ENCODE measurements around the gene GRHL3.

Gene GRHL3

DNA sequence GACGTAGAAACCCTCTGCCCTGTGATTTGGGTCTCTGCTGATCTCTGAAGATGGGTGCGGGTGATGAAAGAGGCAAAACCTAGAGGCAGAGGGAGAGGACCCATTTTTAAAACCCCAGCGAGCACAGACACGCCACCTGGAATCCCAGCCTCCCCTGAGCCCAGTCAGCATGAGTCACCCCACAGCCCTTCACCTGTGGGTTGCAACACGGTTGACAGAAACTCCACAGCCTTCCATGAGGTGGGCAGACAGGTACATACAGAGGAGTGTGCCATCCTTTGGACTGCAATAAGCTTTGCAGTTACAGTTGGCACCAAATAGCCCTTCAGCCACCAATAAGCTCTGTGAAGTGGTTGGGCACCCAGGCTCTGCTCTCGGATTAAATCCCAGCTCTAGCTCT is 2.1 kb upstream of the GRHL3 start:
- TF ChIP-seq, protein P1, sequence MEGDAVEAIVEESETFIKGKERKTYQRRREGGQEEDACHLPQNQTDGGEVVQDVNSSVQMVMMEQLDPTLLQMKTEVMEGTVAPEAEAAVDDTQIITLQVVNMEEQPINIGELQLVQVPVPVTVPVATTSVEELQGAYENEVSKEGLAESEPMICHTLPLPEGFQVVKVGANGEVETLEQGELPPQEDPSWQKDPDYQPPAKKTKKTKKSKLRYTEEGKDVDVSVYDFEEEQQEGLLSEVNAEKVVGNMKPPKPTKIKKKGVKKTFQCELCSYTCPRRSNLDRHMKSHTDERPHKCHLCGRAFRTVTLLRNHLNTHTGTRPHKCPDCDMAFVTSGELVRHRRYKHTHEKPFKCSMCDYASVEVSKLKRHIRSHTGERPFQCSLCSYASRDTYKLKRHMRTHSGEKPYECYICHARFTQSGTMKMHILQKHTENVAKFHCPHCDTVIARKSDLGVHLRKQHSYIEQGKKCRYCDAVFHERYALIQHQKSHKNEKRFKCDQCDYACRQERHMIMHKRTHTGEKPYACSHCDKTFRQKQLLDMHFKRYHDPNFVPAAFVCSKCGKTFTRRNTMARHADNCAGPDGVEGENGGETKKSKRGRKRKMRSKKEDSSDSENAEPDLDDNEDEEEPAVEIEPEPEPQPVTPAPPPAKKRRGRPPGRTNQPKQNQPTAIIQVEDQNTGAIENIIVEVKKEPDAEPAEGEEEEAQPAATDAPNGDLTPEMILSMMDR (IDR thresholded peaks at IDR 0.05; ENCODE audit: low read depth, low read length): no peak
- DNase-seq (ENCODE audit: low read depth in 2 of 2): no peak
- no peak overlapping the region for H3K4me3 ChIP-seq (replicated peaks in 1 of 2; ENCODE audit: low read depth in 2 of 2, low read length in 2 of 2)

DNA sequence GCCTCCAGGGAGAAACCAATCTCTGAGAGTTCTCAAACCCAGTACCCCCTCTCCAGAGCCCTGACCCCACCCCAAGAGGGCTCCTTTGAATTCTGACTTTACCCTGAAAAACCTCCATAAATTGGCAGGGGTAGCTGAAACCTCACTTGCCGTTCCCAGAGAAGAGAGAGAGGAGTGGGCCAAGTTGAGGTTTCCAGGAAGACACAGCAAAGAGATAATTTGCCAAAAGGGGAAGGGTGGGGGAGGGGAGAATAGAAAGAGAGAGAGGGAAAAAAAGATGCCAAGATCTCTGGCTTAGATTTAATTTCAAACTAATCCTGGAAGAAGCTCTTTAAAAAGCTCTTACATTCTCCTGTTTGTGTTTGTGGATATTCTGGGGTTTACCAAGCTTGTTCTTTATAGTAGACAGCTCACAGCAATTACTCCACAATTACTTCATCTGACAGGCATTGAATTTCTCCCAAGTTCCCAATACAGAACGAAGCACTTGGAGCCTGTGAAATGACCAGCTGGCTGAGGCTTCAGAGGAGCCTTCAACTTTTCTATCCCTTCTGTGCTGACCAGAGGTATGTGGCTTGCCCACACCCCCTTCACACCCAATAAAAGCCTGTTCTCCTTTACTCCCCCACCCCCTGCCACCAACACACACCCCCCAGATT is 1.1 kb upstream of the GRHL3 start:
- TF ChIP-seq, protein P1 (IDR thresholded peaks at IDR 0.05; ENCODE audit: low read depth, low read length): no peak
- DNase-seq (ENCODE audit: low read depth in 2 of 2): peak; percentile 19 to 59
- H3K4me3 ChIP-seq (replicated peaks in 1 of 2; ENCODE audit: low read depth in 2 of 2, low read length in 2 of 2): no peak overlapping the region

DNA sequence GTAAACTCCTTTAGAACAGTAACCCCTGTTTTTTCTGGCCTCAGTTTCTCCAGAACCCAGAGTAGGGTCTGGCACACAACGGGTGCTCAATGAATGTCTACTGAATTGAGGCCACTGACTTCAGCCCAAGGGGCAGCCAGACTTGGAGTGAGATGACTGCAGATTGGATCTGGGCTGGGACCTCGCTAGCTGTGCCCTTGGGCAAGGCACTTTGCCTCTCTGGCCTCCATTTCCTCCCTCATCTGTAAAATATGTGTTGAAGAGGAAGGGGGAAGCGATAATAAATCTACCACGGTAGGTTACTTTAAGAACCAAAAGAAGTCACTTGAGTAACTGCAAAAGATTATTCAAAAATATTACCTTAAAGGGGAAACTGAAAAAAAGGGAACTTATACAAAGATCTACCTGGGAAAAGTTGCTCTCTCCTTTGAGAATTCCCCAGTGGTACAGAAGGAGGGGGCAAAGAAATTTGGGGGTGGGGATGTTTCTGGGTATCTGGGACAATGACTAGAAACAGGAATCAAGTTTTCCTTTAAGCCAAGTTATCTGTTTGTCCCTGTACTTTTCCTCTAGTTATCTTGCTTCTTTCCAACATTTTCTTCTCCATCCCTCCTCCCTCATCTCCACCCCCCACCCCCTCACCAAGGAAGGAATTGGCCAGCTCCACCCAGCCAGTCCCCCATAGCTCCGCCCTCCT is 394 bp upstream of the GRHL3 start:
- H3K4me3 ChIP-seq (replicated peaks in 1 of 2; ENCODE audit: low read depth in 2 of 2, low read length in 2 of 2): no peak overlapping the region
- TF ChIP-seq, protein P1 (IDR thresholded peaks at IDR 0.05; ENCODE audit: low read depth, low read length): no peak
- DNase-seq (ENCODE audit: low read depth in 2 of 2): no peak

DNA sequence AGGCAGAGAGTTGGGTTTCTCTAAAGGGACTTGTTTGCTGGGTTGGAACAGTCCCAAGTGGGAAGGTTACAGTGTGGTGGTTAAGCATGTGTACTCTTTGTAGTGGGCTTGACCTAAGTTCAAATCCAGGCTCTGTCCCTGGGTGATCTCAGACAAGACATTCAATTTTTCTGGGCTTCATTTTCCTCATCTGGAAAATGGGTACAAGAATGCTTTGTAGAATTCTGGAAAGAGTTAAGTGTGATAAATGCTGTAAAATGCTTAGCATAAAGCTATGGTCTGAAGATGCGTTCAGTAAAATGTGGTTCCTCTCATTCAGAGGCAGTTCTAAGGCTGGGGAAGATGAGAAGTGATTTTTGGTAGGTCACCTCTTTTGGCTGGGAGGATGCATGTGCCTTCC is 805 bp downstream of the GRHL3 start:
- H3K4me3 ChIP-seq (replicated peaks in 1 of 2; ENCODE audit: low read depth in 2 of 2, low read length in 2 of 2): no peak overlapping the region
- TF ChIP-seq, protein P1 (IDR thresholded peaks at IDR 0.05; ENCODE audit: low read depth, low read length): no peak
- DNase-seq (ENCODE audit: low read depth in 2 of 2): no peak

DNA sequence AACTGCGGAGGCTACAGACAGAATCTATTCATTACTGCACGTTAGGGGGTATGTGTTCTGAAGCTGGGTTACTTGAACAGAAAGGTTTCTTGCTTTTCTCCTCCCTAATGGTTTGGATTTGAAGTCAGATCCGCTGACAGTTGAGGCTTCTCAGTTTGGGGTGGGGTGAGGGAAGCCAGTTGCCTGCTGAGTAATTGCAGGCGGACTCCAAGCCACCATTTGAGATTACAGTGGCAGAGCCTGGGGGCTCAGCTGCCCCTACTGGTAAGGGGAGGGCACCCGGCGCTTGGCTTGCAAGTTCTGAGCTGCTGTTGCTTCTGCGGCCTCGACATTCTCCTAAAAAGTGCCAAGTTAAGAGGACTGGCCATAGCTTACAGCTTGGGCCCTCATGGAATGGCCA is 2.0 kb downstream of the GRHL3 start:
- H3K4me3 ChIP-seq (replicated peaks in 1 of 2; ENCODE audit: low read depth in 2 of 2, low read length in 2 of 2): no peak overlapping the region

DNA sequence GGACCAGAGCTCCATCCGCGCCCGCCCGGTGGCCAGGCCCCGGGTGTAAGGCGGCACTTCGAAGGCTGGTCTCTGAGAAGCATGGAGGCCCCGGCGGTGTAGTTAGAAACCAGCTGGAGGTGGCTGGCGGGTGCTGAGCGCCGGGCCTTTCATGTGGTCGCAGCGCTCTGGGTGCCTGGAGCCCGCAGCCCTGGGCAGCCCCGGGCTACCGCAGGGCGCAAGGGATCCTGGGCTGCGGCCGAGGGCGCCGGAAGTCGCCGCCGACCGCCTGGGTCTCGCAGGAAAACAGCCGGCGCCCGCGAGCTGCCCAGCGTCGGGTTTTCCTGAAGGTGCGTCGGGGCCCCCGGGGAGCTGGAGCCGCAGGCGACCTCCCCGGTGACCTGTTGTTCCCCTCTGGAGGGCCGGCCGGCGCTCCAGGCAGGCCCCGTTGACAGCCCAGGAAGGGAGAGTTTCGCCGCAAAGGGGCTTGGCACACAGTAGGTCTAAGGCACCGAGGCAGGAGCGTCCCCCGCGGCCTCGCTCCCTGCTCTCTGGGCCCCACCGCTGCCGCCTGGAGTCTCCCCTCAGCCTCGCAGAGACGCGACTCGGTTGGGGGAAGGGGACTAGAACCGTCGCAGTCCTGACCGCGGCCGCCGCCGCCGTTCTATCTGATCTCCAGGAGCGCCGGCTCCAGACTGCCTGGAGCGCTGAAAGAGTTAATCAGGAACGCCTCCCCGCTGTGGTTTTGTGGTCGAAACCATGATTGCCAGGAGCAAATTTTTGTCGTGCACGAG is 2.7 kb downstream of the GRHL3 start:
- TF ChIP-seq, protein P1 (IDR thresholded peaks at IDR 0.05; ENCODE audit: low read depth, low read length): no peak
- DNase-seq (ENCODE audit: low read depth in 2 of 2): peak; percentile 63 to 78
- H3K4me3 ChIP-seq (replicated peaks in 1 of 2; ENCODE audit: low read depth in 2 of 2, low read length in 2 of 2): peak overlapping the region; percentile 36 to 52

More for the DNA sequence above, 2.0 kb downstream of the GRHL3 start:
- TF ChIP-seq, protein P1 (IDR thresholded peaks at IDR 0.05; ENCODE audit: low read depth, low read length): no peak
- DNase-seq (ENCODE audit: low read depth in 2 of 2): no peak

Data from cardiac fibroblast (primary cell).